ACC112 (cell line): Measurements from ENCODE around the gene F2RL1.

ENCODE experiments used
- H2AFZ ChIP-seq: fragments of 200-600 bp; sonication (generic); one replicate; pipeline ENCODE4 v1.6.0; 2017; ENCODE audit warnings: antibody characterized with exemption, low read length; ENCODE audit not compliant: unreplicated experiment
- H3K27ac ChIP-seq: fragments of 200-600 bp; sonication (generic); 2 replicates; pipeline ENCODE4 v1.5.1; 2014; ENCODE audit warnings: low read depth, mild to moderate bottlenecking, antibody characterized with exemption, low read length, moderate library complexity
- H3K27me3 ChIP-seq: fragments of 200-600 bp; sonication (generic); 2 replicates; pipeline ENCODE4 v1.6.1; 2014; ENCODE audit warnings: mild to moderate bottlenecking, antibody characterized with exemption, low read length, moderate library complexity, mixed read lengths; ENCODE audit not compliant: insufficient read depth
- H3K36me3 ChIP-seq: fragments of 200-600 bp; sonication (generic); 2 replicates; pipeline ENCODE4 v1.6.1; 2016; ENCODE audit warnings: mild to moderate bottlenecking, antibody characterized with exemption, low read length, moderate library complexity, mixed read lengths; ENCODE audit not compliant: insufficient read depth
- H3K4me1 ChIP-seq: fragments of 200-600 bp; sonication (generic); one replicate; pipeline ENCODE4 v1.6.1; 2016; ENCODE audit warnings: low read length, mixed read lengths; ENCODE audit not compliant: insufficient read depth, unreplicated experiment, control insufficient read depth
- H3K4me3 ChIP-seq: fragments of 200-600 bp; sonication (generic); 2 replicates; pipeline ENCODE4 v1.5.1; 2014; ENCODE audit warnings: mild to moderate bottlenecking, low read depth, low read length
- H3K79me2 ChIP-seq: fragments of 200-600 bp; sonication (generic); one replicate; pipeline ENCODE4 v1.6.0; 2016; ENCODE audit warnings: low read length; ENCODE audit not compliant: control insufficient read depth, unreplicated experiment, insufficient read depth

F2RL1 gene

DNA sequence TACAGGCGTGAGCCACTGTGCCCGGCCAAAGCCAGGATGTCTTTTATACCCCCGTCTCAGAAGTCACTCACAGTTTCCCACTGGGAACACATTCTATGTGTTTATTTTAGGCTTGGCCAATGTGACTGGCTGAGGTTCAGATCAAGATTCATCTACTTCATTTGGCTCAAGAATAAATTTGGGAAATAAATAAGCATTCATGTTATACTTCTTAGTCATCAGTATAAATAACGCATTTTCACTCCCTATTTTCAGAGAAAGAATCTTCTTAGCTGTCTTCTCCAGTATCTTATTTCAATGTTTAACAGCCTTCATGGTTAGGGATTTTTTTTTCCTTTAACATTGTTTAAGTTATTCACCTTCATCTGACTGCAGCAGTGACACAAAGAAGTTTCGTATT, 42.8 kb downstream of the F2RL1 start:
- no peaks in the 10 kb centered on the region for H3K79me2 ChIP-seq
- no peak overlapping the region for H3K27ac ChIP-seq
- H3K4me3 ChIP-seq, result no peak overlapping the region

GRCh38 chr5:76863001-76863400, 44.2 kb downstream of the F2RL1 start:
- Histone ChIP-seq H3K4me1 (no peaks in the 10 kb centered on the region), H3K4me3 (no peak overlapping the region), H3K27ac (no peak overlapping the region), H3K36me3 (no peaks in the 10 kb centered on the region), H2AFZ (no peak overlapping the region), H3K27me3 (no peaks in the 10 kb centered on the region), H3K79me2 (no peaks in the 10 kb centered on the region)

More for the DNA sequence above, 42.8 kb downstream of the F2RL1 start:
- H3K4me1 ChIP-seq, result no peaks in the 10 kb centered on the region
- H3K36me3 ChIP-seq, result no peaks in the 10 kb centered on the region
- H2AFZ ChIP-seq, result no peak overlapping the region
- no peaks in the 10 kb centered on the region for H3K27me3 ChIP-seq

DNA sequence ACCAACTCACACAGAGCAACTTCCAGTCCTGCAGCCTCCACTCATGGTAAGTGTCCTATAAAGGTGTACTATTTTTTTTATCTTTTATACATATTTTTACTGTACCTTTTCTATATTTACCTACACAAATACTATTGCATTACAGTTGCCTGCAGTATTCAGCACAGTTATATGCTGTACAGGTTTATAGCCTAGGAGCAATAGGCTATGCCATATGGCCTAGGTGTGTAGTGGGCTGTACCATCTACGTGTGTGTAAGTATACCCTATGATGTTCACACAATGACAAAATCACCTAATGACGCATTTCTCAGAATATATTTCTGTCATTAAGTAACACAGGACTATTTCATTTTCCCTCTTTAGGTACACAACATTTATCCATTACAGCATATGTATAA, 47.7 kb downstream of the F2RL1 start:
- Histone ChIP-seq H3K4me1 (no peaks in the 10 kb centered on the region), H3K36me3 (no peaks in the 10 kb centered on the region), H2AFZ (no peak overlapping the region), H3K27ac (no peak overlapping the region), H3K4me3 (no peak overlapping the region), H3K79me2 (no peaks in the 10 kb centered on the region), H3K27me3 (no peaks in the 10 kb centered on the region)

DNA sequence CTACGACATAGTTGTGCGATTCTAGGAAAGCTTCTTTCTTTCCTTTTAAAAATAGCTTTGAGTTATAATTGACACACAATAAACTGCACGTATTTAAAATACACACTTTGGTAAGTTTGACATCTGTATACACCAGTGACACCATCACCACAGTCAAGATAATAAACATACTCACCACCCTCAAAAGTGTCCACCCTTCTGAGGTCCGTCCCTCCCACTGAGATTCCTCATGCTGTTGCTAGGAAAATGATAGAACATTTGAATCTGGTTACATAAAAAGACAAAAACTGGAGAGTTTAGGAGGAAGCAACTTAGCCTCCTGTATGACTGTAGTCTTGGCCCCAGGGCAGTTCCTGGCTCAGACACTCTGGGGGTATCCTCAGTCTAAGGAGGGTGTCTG, 48.2 kb downstream of the F2RL1 start:
- H3K4me3 ChIP-seq, result no peak overlapping the region
- H3K79me2 ChIP-seq, result no peaks in the 10 kb centered on the region
- no peaks in the 10 kb centered on the region for H3K4me1 ChIP-seq
- H2AFZ ChIP-seq, result no peak overlapping the region
- no peaks in the 10 kb centered on the region for H3K27me3 ChIP-seq
- H3K27ac ChIP-seq, result no peak overlapping the region
- H3K36me3 ChIP-seq, result no peaks in the 10 kb centered on the region

- Histone ChIP-seq H3K4me1 (no peaks in the 10 kb centered on the region), H3K27ac (no peak overlapping the region), H2AFZ (no peak overlapping the region), H3K79me2 (no peaks in the 10 kb centered on the region), H3K36me3 (no peaks in the 10 kb centered on the region), H3K4me3 (no peak overlapping the region), H3K27me3 (no peaks in the 10 kb centered on the region)
Observed at GRCh38 chr5:76867827-76868693, 49.2 kb downstream of the F2RL1 start.

GRCh38 chr5:76870046-76870445, 51.2 kb downstream of the F2RL1 start:
- Histone ChIP-seq H2AFZ (no peak overlapping the region), H3K27me3 (no peaks in the 10 kb centered on the region), H3K79me2 (no peaks in the 10 kb centered on the region), H3K36me3 (no peaks in the 10 kb centered on the region), H3K4me1 (no peaks in the 10 kb centered on the region), H3K4me3 (no peak overlapping the region), H3K27ac (no peak overlapping the region)

GRCh38 chr5:76874088-76874581, 55.3 kb downstream of the F2RL1 start:
- Histone ChIP-seq H3K27ac (no peak overlapping the region), H3K4me1 (no peaks in the 10 kb centered on the region), H3K79me2 (no peaks in the 10 kb centered on the region), H3K4me3 (no peak overlapping the region), H3K36me3 (no peaks in the 10 kb centered on the region), H2AFZ (no peak overlapping the region), H3K27me3 (peaks cover 6% of the 10 kb centered on the region; the same call in 1 of the 2 replicates)
